NCI-H2227 treated with DMSO at 0.1 percent for 48 hours (cell line): ENCODE results near the gene ODAD3.
"Not testable (repeated sequence)": the region's sequence is repeated elsewhere in the genome, so short reads cannot be mapped to it uniquely, and the experiment has no call there.

ENCODE experiments used
- DNase-seq: peaks from one replicate; lab custom pipeline; 2025; lab: John Stamatoyannopoulos, UW

The ODAD3 gene

GRCh38 chr19:11460207-11460606 is 25.3 kb upstream of the ODAD3 start:
- DNase-seq = no peak

- not testable (repeated sequence) for DNase-seq
Measured at GRCh38 chr19:11458912-11459311, 24.0 kb upstream of the ODAD3 start.

GRCh38 chr19:11458236-11458900 is 23.4 kb upstream of the ODAD3 start:
- no peak for DNase-seq

GRCh38 chr19:11457831-11458230 is 22.9 kb upstream of the ODAD3 start:
- DNase-seq = no peak

DNA sequence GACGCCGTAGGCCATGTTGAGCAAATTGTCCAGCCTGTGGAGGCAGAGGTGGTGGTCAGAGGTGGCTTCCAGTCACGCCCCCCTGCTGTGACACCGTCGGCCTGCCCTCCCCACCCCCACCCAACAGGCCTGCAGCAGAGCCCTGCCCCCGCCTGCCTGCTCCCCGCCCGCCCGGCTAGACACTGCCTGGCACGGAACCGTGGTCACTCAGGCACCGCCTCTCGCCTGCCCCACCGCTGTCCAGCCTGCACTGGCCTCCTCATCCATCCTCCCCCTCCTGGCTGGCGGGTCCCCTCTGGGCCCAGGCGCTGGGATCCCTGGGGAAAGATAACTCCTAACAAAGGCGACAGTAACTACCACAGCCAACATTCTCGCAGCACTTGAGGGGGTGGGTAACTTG is 22.2 kb upstream of the ODAD3 start:
- no peak for DNase-seq

GRCh38 chr19:11456659-11457058 is 21.7 kb upstream of the ODAD3 start:
- no peak for DNase-seq

- DNase-seq = not testable (repeated sequence)
Measured at GRCh38 chr19:11455233-11455554, 20.3 kb upstream of the ODAD3 start.

GRCh38 chr19:11453468-11454341 is 18.8 kb upstream of the ODAD3 start:
- DNase-seq = no peak

GRCh38 chr19:11452620-11453310 is 17.8 kb upstream of the ODAD3 start:
- DNase-seq = no peak

GRCh38 chr19:11451871-11452619 is 17.1 kb upstream of the ODAD3 start:
- DNase-seq = no peak

DNA sequence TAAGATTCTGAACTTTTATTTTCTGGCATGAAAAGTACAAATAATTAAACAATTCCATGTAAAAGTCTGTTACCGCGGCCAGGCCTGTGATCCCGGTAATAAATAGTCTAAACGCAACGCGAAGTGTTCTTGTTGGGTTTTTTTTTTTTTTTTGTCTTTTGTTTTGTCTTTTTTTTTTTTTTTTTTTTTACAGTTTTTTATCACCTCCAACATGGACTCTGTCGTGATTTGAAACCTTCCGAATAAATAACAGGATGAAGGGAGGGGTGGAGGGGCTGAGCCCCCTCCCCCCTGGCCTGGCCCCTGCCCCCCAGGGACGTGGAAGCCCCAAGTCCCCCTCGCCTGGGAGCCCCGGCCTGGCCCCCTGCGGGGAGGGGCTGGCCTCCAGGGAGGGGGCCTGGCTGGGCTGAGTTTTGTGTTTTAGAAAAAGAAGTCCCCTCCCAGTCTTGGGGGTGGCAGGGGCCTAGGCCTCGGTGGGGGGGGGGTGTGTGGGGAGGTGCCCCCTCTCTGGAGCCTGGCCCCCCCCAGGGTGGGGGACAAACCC is 16.5 kb upstream of the ODAD3 start:
- DNase-seq = no peak

DNA sequence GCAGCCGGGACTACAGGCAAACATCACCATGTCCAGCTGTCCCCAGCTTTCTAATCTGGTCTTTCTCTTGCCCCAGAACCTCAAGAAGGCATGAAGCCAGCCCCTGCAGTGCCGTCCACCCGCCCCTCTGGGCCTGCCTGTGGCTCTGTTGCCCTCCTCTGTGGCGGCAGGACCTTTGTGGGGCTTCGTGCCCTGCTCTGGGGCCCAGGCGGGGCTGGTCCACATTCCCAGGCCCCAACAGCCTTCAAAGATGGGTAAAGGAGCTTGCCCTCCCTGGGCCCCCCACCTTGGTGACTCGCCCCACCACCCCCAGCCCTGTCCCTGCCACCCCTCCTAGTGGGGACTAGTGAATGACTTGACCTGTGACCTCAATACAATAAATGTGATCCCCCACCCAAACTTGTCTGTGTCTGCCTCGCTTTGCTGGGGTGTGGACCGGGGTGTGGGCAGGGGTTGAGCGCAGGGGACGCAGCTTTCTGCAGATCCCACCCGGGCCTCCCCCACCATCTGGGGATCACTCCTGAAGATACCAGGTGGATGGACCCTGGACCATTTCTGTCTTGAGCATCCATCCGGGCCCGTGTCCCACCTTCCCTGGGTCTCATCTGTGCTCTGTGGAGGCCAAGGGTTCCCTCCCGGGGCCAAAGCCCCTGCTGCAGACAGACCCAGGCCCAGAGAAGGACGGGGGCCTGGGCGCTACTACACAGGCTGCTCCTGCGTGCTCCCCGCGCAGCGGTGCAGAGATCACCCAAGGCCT is 15.8 kb upstream of the ODAD3 start:
- DNase-seq = no peak

GRCh38 chr19:11448923-11449554 is 14.1 kb upstream of the ODAD3 start:
- no peak for DNase-seq

DNA sequence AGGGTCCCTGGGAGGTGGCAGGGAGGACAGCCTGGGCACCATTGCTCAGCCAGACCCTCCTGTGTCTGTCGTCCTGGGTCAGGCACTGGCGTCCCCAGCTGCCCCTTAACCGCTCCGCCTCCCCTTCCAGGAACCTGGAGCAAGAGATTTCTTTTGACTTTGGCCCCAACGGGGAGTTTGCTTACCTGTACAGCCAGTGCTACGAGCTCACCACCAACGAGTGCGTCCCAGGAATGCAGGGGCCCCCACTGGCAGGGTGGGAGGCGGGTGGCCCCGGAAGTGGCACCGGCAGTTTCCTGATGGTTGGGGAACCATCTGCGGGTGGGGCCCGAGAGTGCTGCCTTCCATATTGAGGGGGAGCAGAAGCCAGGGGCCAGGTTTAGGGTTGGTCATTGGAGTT is 13.5 kb upstream of the ODAD3 start:
- DNase-seq = no peak

DNA sequence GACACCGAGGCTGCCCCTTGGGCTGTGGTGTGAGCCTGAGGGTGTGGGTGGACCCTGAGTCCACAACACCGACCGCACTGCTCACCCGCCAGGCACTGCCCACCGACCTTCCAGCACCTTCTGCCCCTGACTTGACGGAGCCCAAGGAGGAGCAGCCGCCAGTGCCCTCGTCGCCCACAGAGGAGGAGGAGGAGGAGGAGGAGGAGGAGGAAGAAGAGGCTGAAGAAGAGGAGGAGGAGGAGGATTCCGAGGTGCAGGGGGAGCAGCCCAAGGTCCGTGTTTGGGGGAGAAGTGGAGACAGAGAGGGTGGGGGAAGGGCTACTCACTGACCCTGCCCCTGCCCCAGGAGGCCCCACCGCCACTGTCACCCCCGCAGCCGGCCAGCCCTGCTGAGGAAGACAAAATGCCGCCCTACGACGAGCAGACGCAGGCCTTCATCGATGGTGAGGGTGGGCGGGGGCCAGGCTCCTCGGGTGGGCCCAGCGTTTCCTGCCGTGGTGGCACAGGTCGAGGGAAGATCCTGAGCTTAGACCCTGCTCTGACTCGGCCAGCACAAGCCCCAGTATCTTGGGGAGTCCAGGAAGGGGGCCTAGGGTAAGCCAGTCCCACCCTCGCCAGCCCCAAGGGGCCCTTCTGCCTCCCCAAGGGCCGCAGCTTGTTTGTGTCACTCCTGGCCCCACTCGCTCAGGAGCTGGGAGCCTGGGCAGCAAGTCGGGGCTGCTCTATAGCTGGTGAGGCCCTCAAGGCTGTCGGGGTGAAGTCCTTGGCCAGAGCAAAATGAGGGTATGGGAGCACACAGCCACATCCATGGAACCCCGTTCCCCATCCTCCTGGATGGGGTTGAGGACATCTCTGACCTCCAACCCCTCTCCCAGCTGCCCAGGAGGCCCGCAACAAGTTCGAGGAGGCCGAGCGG is 12.7 kb upstream of the ODAD3 start:
- DNase-seq = no peak

GRCh38 chr19:11446652-11447301 is 11.9 kb upstream of the ODAD3 start:
- DNase-seq = no peak

- DNase-seq = no peak
Measured at GRCh38 chr19:11446271-11446651, 11.3 kb upstream of the ODAD3 start.

- DNase-seq = no peak
Measured at GRCh38 chr19:11445141-11445540, 10.2 kb upstream of the ODAD3 start.

GRCh38 chr19:11444059-11444458 is 9.1 kb upstream of the ODAD3 start:
- no peak for DNase-seq
